ENCODE data around the gene RHBDD1. TPM values are rescaled to one million over a fixed set of nuclear protein-coding genes. Genes with fewer than 3 reads are reported as not detected.

The RHBDD1 gene
- polyA plus RNA-seq (2011; rRNA removed) (46.9 and 50.6 TPM in 2 replicates), polyA plus RNA-seq (2017; fragmentation: RNase III; extraction: RNeasy Plus Mini Kit Qiagen cat#74134 plus additional on column Dnase treatment) (8.3 to 8.6 TPM (median 8.6 TPM) in 3 replicates), polyA minus RNA-seq (2011; rRNA and poly(A)+ RNA removed) (60.9 and 78.3 TPM in 2 replicates)
- polyA plus RNA-seq (2012; cell fraction: cytosol; rRNA removed) = 4.9 and 6.1 TPM in 2 replicates
- 5.1 and 6.0 TPM in 2 replicates for polyA plus RNA-seq (2012; cell fraction: nucleus; rRNA removed)

- ChIA-PET POLR2A (interaction anchor here (0.6 to 1.7 kb wide), 8 partner anchors 11 to 1171 kb away, joined by 3 to 11 read pairs (median 4); partner anchors contain the start of gene IRS1), CTCF (interaction anchor here (2.1 kb wide), 1 partner anchor 33 kb away, joined by 11 read pairs; no protein-coding TSS in a partner anchor)
- Histone ChIP-seq H3K9me3 (no peaks in the 10 kb centered on the region), H3K27ac (peak within 1 kb of the TSS; percentile 97 to 100), H3K4me3 (peak within 1 kb of the TSS; percentile 72), H3K4me1 (peaks cover 41% of the 10 kb centered on the region), H3K4me2 (peak within 1 kb of the TSS; percentile 99)
- peak; percentile 88 to 98 for DNase-seq (ENCODE audit: low read depth in 1 of 2, low spot score in 1 of 2)
- 2% methylated on average over 25 of the region's 75 CpGs for WGBS (ENCODE audit: missing lambda C conversion rate)
- peak; percentile 96 to 97 for ATAC-seq
- peak; percentile 36 for FAIRE-seq
- peak; percentile 59 for TF ChIP-seq USF2 (IDR thresholded peaks at IDR 0.05)
- 0 out of 2 replicates have a peak, but pooled peaks have one; percentile 39 for TF ChIP-seq GATA3 (IDR thresholded peaks at IDR 0.05; ENCODE audit: borderline replicate concordance)
- no peak for TF ChIP-seq HES2 (IDR thresholded peaks at IDR 0.05)
- peak; percentile 92 for TF ChIP-seq HOXB5 (CRISPR knock-in tag; IDR thresholded peaks at IDR 0.05)
- TF ChIP-seq HMGXB4 (CRISPR knock-in tag; IDR thresholded peaks at IDR 0.05; ENCODE audit: borderline replicate concordance) = no peak; the same call in 1 of the 2 replicates
- TF ChIP-seq POLR2A (IDR thresholded peaks at IDR 0.05; ENCODE audit: low read length) = peak; percentile 98
- peak; percentile 83 for TF ChIP-seq HEYL (CRISPR knock-in tag; IDR thresholded peaks at IDR 0.05)
- no peak for TF ChIP-seq CTCF (IDR thresholded peaks at IDR 0.05)
- TF ChIP-seq BCL3 (IDR thresholded peaks at IDR 0.05) = peak; percentile 90; the same call in 2 of the 3 replicates
- no peak for TF ChIP-seq CBX2 (IDR thresholded peaks at IDR 0.05; ENCODE audit: borderline replicate concordance, low read depth)
- peak; percentile 71 for TF ChIP-seq BHLHE40 (IDR thresholded peaks at IDR 0.05; ENCODE audit: low read depth, low read length)
- no peak for TF ChIP-seq ZFP36 (IDR thresholded peaks at IDR 0.05; ENCODE audit: borderline replicate concordance, partially characterized antibody)
- peak; percentile 6 to 49; a peak in 2 of 4 replicates for TF ChIP-seq CEBPB (IDR thresholded peaks at IDR 0.05)
- TF ChIP-seq NR3C1 (IDR thresholded peaks at IDR 0.05) = no peak
- TF ChIP-seq PHF8 (IDR thresholded peaks at IDR 0.05; ENCODE audit: borderline replicate concordance, low read depth) = peak; percentile 81; the same call in 1 of the 2 replicates
- no peak for TF ChIP-seq ELK1 (IDR thresholded peaks at IDR 0.05; ENCODE audit: low read depth, low read length)
- no peak for TF ChIP-seq ZC3H11A (IDR thresholded peaks at IDR 0.05)
- peak; percentile 100 for TF ChIP-seq E2F6 (IDR thresholded peaks at IDR 0.05; ENCODE audit: borderline replicate concordance, low read depth)
- TF ChIP-seq REST (IDR thresholded peaks at IDR 0.05) = no peak; the same call in 1 of the 2 replicates
- TF ChIP-seq EHF (CRISPR knock-in tag; IDR thresholded peaks at IDR 0.05) = no peak
- TF ChIP-seq MAFK (IDR thresholded peaks at IDR 0.05; ENCODE audit: partially characterized antibody) = no peak
- no peak for TF ChIP-seq FOXS1 (CRISPR knock-in tag; IDR thresholded peaks at IDR 0.05)
- TF ChIP-seq FOSL2 (IDR thresholded peaks at IDR 0.05) = no peak
- peak; percentile 27; the same call in 1 of the 2 replicates for TF ChIP-seq FOSL2 (CRISPR knock-in tag; IDR thresholded peaks at IDR 0.05)
- TF ChIP-seq POLR2AphosphoS2 (conservative IDR thresholded peaks at IDR 0.05; ENCODE audit: low read length) = no peak
- 0 out of 5 replicates have a peak, but pooled peaks of 1 of the 2 experiments have one; percentile 11 for TF ChIP-seq RAD21 (conservative IDR thresholded peaks at IDR 0.05 in 1 of 2, IDR thresholded peaks at IDR 0.05 in 1 of 2)
These were observed at the start of gene RHBDD1 for GRCh38 chr2:226835796-226836547. TSS of gene RHBDD1 (plus strand) at chr2:226836054. CDS start at chr2:226864694, 28,640 bp downstream.
